ENCODE results near the gene IGIP. TPM values are rescaled to one million over a fixed set of nuclear protein-coding genes. Genes with fewer than 3 reads are reported as not detected.

Gene IGIP
- total and polyA plus RNA-seq, 2 donors (not counting 1 experiment from before 2014, with no cell fraction given) = 1.3 to 9.9 TPM

- no peak overlapping the region for H3K4me3 Mint-ChIP-seq
- TF ChIP-seq EZH2 (IDR thresholded peaks at IDR 0.05; ENCODE audit: borderline replicate concordance, insufficient read depth, low read depth, low read length, poor library complexity, severe bottlenecking) = no peak
- no peak for TF ChIP-seq CTCF (IDR thresholded peaks at IDR 0.05)
Measured at GRCh38 chr5:140165923-140166270, 40.2 kb downstream of the IGIP start.

GRCh38 chr5:140166911-140167310, 41.2 kb downstream of the IGIP start:
- Histone ChIP-seq H3K4me2 (replicated peaks; ENCODE audit: low read depth, low read length, poor library complexity, severe bottlenecking) (no peak overlapping the region), H3K79me2 (ENCODE audit: control insufficient read depth, insufficient read depth, low read length) (no peaks in the 10 kb centered on the region), H3K9ac (ENCODE audit: low read length) (no peak overlapping the region), H2AFZ (ENCODE audit: insufficient read depth, low read depth, low read length, poor library complexity, severe bottlenecking) (no peak overlapping the region), H3K27me3 (replicated peaks in 1 of 4; ENCODE audit: control extremely low read depth in 1 of 4, control insufficient read depth in 3 of 4, insufficient read depth in 4 of 4, low read length in 3 of 4) (no peaks in the 10 kb centered on the region), H4K20me1 (ENCODE audit: control insufficient read depth, insufficient read depth, low read length, poor library complexity, severe bottlenecking) (no peaks in the 10 kb centered on the region), H3K27ac (ENCODE audit: low read length in 2 of 2) (no peak overlapping the region), H3K4me3 (ENCODE audit: control extremely low read depth in 1 of 5, extremely low read depth in 1 of 5, insufficient read depth in 1 of 5, low read depth in 2 of 5, low read length in 4 of 5) (no peak overlapping the region), H3K36me3 (replicated peaks in 1 of 2; ENCODE audit: control extremely low read depth in 1 of 2, control insufficient read depth in 1 of 2, extremely low read depth in 1 of 2, insufficient read depth in 2 of 2, low read length in 1 of 2) (no peaks in the 10 kb centered on the region), H3K4me1 (ENCODE audit: control insufficient read depth in 2 of 2, insufficient read depth in 2 of 2, low read length in 2 of 2) (no peaks in the 10 kb centered on the region), H3K9me3 (ENCODE audit: control extremely low read depth in 1 of 3, control insufficient read depth in 2 of 3, insufficient read depth in 1 of 3, low read length in 2 of 3) (no peaks in the 10 kb centered on the region)
- ChIA-PET CTCF (interaction anchor here (1.2 kb wide), 1 partner anchor 23 kb away, joined by 3 read pairs; no protein-coding TSS in a partner anchor), POLR2A (no interaction called here)
- TF ChIP-seq EZH2 (IDR thresholded peaks at IDR 0.05; ENCODE audit: borderline replicate concordance, insufficient read depth, low read depth, low read length, poor library complexity, severe bottlenecking) = no peak
- no peak for TF ChIP-seq CTCF (IDR thresholded peaks at IDR 0.05)
- DNase-seq = no peak
- Mint-ChIP-seq H3K4me1 (no peaks in the 10 kb centered on the region), H3K27ac (no peak overlapping the region), H3K27me3 (peaks cover 3% of the 10 kb centered on the region), H3K4me3 (no peak overlapping the region), H3K9me3 (ENCODE audit: insufficient read depth) (no peaks in the 10 kb centered on the region)
- intact Hi-C loops (cut with micrococcal nuclease) = no loop called here
- ATAC-seq (ENCODE audit: low read depth) = no peak

More at GRCh38 chr5:140165923-140166270, 40.2 kb downstream of the IGIP start:
- Histone ChIP-seq H3K36me3 (replicated peaks in 1 of 2; ENCODE audit: control extremely low read depth in 1 of 2, control insufficient read depth in 1 of 2, extremely low read depth in 1 of 2, insufficient read depth in 2 of 2, low read length in 1 of 2) (no peaks in the 10 kb centered on the region), H3K27ac (ENCODE audit: low read length in 2 of 2) (no peak overlapping the region), H3K4me2 (replicated peaks; ENCODE audit: low read depth, low read length, poor library complexity, severe bottlenecking) (no peak overlapping the region), H4K20me1 (ENCODE audit: control insufficient read depth, insufficient read depth, low read length, poor library complexity, severe bottlenecking) (no peaks in the 10 kb centered on the region), H3K27me3 (replicated peaks in 1 of 4; ENCODE audit: control extremely low read depth in 1 of 4, control insufficient read depth in 3 of 4, insufficient read depth in 4 of 4, low read length in 3 of 4) (no peaks in the 10 kb centered on the region), H3K9me3 (ENCODE audit: control extremely low read depth in 1 of 3, control insufficient read depth in 2 of 3, insufficient read depth in 1 of 3, low read length in 2 of 3) (no peaks in the 10 kb centered on the region), H3K4me3 (ENCODE audit: control extremely low read depth in 1 of 5, extremely low read depth in 1 of 5, insufficient read depth in 1 of 5, low read depth in 2 of 5, low read length in 4 of 5) (no peak overlapping the region), H3K9ac (ENCODE audit: low read length) (no peak overlapping the region), H3K79me2 (ENCODE audit: control insufficient read depth, insufficient read depth, low read length) (no peaks in the 10 kb centered on the region), H2AFZ (ENCODE audit: insufficient read depth, low read depth, low read length, poor library complexity, severe bottlenecking) (no peak overlapping the region), H3K4me1 (ENCODE audit: control insufficient read depth in 2 of 2, insufficient read depth in 2 of 2, low read length in 2 of 2) (no peaks in the 10 kb centered on the region)
- intact Hi-C loops (cut with micrococcal nuclease) = no loop called here
- POLR2A ChIA-PET = no interaction called here
- 76% methylated on average over 3 of the region's 4 CpGs for WGBS (ENCODE audit: insufficient coverage)
- no peaks in the 10 kb centered on the region for H3K4me1 Mint-ChIP-seq
- H3K27ac Mint-ChIP-seq = no peak overlapping the region
- CTCF ChIA-PET = interaction anchor here (1.2 kb wide), 1 partner anchor 21 kb away, joined by 3 read pairs; no protein-coding TSS in a partner anchor
- H3K9me3 Mint-ChIP-seq (ENCODE audit: insufficient read depth) = no peaks in the 10 kb centered on the region
- no peak for ATAC-seq (ENCODE audit: low read depth)
- peaks cover 3% of the 10 kb centered on the region for H3K27me3 Mint-ChIP-seq
- no peak for DNase-seq
